Stimulated activated CD4-positive, alpha-beta T cell treated with anti-CD3 and anti-CD28 coated beads, Interleukin-12 subunit alpha, Interleukin-12 subunit beta, amount 100 ng/mL, for 24 hours (primary cell): Measurements from ENCODE around the gene GSTK1.
"Not testable (repeated sequence)": the region's sequence is repeated elsewhere in the genome, so short reads cannot be mapped to it uniquely, and the experiment has no call there.

Experiments
- DNase-seq, 2 experiments: peaks; one replicate each; pipeline ENCODE4 v3.0.0-alpha.2; 2020; ENCODE audit warnings: low read depth in 2 of 2

GSTK1 gene

DNA sequence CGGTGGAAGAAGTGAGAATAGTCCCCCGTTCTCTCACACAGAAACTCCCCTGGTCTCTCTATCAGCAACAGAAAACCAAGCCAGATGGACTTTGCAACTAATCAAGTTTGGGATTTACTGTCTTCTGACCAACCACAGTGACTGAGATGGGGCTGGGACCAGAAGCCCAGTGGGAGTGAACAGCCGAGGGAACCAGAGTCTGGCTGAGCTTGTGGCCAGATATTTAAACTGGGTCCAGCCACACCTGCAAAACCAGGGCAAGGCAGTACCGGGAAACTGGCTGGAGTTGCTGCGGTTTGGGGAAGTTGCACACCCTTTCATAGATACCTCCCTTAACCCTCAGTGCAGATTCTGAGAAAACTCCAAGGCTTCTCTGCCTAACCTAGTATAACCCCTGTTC, 6.0 kb downstream of the GSTK1 start:
- DNase-seq, result no peak

GRCh38 chr7:143271240-143271639, 8.0 kb downstream of the GSTK1 start:
- no peak for DNase-seq

DNA sequence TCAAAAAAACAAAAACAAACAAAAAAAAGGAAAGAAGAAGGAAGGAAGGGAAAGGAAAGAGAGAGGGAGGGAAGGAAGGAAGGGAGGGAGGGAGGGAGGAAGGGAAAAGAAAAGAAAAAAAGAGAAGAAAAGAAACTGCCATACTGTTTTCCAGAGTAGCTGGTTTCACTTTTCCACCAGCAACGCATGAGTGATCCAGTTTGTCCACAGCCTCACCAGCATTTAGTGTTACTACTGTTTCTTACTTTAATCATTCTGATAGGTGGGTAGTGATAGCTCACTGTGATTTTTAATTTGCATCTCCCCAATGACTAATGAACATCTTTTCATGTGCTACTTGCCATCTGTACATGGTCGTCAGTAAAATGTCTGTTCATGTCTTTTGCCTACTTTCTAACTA, 9.6 kb downstream of the GSTK1 start:
- no peak for DNase-seq

DNA sequence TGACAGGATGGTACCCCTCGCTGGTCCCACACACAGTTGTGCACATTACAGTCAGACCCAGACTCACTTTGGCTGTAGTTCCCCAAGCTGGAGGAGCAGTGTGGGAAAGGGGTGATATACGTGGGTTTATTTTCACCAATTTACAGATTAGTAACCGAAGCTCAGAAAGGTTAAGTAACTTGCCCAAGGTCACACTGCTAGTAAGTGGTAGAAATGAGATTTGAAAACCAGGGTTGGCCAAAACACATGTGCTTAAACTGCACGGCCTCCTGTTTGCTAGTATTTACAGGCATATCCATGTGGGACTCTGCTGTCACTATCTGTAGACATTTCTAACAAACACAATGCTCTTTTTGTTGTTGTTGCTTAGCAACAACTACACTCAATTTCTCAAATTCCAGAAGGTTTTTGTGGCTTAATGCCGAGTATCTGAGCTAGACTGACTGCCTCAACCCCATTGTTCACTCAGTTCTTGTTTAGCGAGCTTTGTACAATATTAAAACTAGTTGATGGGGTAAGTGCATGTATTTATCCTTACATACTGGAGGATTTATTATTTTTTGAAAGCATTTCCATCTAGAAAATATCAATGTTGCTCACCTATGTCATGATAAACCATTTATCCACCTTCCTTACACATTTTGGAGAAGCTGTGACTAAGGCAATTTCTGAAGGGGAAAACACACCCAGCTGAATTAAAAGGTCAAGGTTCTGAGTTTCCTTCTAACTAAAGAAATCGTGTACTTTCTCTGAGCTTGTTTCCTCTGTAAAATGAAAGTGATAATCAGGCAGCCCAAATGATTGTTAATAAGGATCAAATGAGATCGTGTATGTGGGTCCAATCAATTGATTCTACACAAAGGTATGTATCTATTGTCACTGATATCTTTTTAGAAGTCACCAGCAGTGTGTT, 16.2 kb downstream of the GSTK1 start:
- DNase-seq, result no peak

GRCh38 chr7:143280160-143280559, 16.9 kb downstream of the GSTK1 start:
- DNase-seq, result no peak

DNA sequence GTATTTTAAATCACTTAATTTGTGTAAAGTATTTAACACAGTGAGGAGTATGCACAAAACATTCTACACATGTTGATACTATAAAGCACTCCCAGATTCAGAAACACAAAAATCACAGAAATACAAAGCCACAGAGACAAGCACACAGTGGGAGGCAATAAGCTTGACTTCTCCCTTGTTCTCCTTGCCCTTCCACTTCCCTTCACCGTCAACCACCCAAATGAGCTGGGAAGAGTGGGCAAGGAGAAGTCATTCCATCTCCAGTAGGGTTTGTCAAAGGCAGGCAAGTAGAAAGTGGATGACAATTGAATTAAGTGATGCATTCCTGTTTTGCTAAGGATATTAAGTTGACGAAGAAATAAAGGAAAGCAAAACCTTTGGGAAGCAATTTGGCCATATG, 17.3 kb downstream of the GSTK1 start:
- no peak for DNase-seq

DNA sequence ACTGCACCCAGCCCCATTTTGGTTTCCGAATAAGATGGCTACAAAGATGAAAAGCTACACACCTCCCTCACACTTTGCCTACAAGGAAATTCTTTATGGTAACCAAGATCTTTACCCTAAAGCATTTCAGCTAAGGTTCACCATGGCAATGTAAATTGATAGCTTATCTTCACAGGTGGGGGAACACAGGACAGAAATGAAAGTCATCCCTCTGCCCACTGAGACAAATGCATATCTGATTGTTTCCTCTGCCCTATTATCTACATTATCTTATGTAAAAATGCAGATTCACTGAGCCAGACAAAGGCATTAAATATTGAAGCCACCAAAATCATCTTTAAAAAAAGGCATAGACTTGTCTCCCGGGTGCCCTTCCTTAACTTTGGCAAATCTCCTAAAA, 18.3 kb downstream of the GSTK1 start:
- no peak for DNase-seq

GRCh38 chr7:143282124-143282523, 18.9 kb downstream of the GSTK1 start:
- DNase-seq, result no peak

GRCh38 chr7:143283381-143283780, 20.1 kb downstream of the GSTK1 start:
- no peak for DNase-seq

GRCh38 chr7:143284591-143285469, 21.6 kb downstream of the GSTK1 start, which contains the start of gene TMEM139:
Gene TMEM139, plus strand, starts transcription at chr7:143284958. Its CDS starts 1,000 bp downstream, at chr7:143285958.
- no peak for DNase-seq

DNA sequence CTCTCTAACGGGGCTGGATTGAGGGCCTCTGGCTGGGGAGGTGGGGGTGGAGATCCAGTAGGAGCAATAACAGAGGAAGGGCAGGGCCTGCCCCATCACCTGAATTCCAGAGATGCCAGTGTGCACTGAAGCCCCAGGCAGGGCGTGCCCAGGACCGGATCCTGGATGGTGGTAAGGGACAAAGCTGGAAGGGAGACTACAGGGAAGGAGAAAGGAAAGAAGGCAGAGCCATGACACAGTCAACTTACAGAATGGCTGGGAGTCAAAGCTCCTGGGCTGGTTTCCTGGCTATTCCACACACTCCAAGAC, 22.2 kb downstream of the GSTK1 start:
- DNase-seq, result no peak

DNA sequence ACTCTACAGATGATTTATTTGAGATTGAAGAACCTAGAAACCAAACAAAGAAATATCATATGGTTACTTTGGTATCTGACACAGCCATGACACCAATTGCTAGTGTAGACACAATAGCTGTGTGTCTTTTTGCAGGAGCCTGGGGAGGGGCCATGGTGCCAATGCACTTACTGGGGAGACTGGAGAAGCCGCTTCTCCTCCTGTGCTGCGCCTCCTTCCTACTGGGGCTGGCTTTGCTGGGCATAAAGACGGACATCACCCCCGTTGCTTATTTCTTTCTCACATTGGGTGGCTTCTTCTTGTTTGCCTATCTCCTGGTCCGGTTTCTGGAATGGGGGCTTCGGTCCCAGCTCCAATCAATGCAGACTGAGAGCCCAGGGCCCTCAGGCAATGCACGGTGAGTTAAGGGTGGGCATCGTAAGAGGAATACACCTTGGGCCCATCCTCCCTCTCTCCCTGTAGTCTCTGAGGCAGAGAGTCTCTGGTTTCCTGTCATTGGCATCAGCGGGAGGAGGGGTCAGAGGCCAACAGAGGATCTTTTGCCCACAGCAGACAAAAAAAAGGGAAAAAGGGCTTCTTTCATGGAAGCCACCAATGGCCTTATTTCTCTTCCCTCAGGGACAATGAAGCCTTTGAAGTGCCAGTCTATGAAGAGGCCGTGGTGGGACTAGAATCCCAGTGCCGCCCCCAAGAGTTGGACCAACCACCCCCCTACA, 22.7 kb downstream of the GSTK1 start:
- DNase-seq, result no peak

DNA sequence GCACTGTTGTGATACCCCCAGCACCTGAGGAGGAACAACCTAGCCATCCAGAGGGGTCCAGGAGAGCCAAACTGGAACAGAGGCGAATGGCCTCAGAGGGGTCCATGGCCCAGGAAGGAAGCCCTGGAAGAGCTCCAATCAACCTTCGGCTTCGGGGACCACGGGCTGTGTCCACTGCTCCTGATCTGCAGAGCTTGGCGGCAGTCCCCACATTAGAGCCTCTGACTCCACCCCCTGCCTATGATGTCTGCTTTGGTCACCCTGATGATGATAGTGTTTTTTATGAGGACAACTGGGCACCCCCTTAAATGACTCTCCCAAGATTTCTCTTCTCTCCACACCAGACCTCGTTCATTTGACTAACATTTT, 23.3 kb downstream of the GSTK1 start:
- no peak for DNase-seq

DNA sequence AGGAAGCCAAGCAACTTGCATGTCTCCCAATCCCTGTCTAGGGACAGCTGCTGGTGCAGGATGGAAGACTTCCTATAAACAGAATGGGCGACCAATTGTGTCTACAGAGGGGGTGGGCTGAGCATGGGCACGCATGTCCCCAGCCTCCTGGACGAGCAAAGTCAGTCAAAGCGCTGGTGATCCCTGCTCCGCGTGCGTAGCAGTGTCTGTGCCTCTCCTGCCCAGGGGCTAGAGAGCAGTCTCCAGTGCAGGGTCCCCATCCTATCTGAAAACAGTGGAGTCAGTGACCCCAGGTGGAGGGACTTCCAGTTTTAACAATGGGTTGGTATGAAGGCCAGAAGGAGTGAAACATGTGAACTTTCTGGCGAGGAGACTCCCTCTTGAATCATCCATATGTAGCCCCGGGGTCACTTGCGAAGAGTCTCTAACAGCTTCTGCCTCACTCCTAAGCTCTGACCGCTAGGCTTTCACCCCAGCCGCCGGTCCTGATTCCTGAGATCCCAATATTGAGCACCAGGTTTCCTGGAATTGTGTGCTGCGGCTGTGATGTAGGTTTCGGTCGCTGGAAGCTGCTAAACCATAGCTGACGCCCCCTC, 24.2 kb downstream of the GSTK1 start:
- DNase-seq, result no peak

- peak; percentile 97 to 99 for DNase-seq
These were observed 24.9 kb downstream of the GSTK1 start, which contains the start of gene CASP2 for GRCh38 chr7:143287935-143288826. Gene CASP2, plus strand, starts transcription at chr7:143288351. Its CDS starts 105 bp downstream, at chr7:143288456.

- no peak for DNase-seq
These were observed 25.6 kb downstream of the GSTK1 start for GRCh38 chr7:143288836-143289235.

DNA sequence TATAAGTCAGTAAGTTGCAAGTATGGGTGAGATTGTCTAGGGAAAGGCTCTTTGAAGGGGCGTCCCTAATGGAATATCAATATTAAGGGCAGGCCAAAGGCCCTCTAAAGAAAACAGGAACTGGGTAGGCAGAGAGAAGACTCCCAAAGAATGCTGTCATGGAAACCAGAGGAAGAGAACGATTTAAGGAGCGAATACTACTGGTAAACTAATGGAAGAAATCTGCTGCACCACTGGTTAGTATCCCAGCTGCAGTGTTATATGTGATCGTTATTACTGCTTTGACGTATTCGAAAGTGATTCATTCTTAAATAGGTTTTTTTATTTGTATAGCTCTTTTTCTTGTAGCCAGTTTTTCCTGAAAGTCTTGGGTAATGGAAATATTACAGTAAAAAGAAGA, 26.2 kb downstream of the GSTK1 start:
- no peak for DNase-seq

- DNase-seq, result not testable (repeated sequence)
These were observed 26.6 kb downstream of the GSTK1 start for GRCh38 chr7:143289888-143290287.

- no peak for DNase-seq
These were observed 27.1 kb downstream of the GSTK1 start for GRCh38 chr7:143290293-143290692.

GRCh38 chr7:143292876-143293275, 29.6 kb downstream of the GSTK1 start:
- no peak for DNase-seq

DNA sequence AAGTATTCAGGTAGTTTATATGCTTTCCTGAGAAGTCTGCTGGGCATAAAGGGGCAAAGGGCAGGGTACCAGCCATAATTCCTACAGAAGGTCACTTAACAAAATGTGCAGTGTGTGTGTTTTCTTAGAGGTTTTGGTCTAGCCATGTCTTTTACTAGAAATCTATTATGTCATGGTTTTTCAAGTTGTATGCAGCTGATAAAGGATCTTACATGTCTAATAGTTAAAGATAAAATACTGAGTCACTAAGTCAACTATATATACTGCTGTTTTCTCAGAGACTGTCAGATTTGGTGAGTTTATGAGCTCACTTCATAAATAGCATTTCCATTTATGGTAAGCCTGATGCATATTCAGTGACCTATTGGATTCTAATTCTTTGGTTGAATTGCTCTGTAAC, 32.6 kb downstream of the GSTK1 start:
- no peak for DNase-seq
